IMR-90 (cell line): ENCODE results near the gene CD9. TPM values are rescaled to one million over a fixed set of nuclear protein-coding genes. Genes with fewer than 3 reads are reported as not detected.

ENCODE experiments used
- ATAC-seq: fragments of 200-7000 bp; cut with Tn5 transposase; 2 replicates; pipeline ENCODE4 v1.9.1; 2020; ENCODE audit warnings: low read depth, mild to moderate bottlenecking, moderate library complexity
- BruUV-seq: library from RNA; stranded (reverse); fragments of 400-500 nt; replicated peaks from 2 replicates; lab custom pipeline; 2021; lab: Mats Ljungman, UMichigan
- CTCF ChIA-PET: fragments of 300-600 bp; formaldehyde crosslinking; extraction: SDS; loops from one replicate; lab custom pipeline; 2021; ENCODE audit warnings: antibody characterized with exemption; lab: Yijun Ruan, JAX
- POLR2A ChIA-PET: fragments of 300-600 bp; sonication (Branson Sonifier 250); formaldehyde crosslinking; loops from one replicate; lab custom pipeline; 2022; ENCODE audit warnings: antibody characterized with exemption; ENCODE audit not compliant: unreplicated experiment; lab: Charles Lee
- DNase-seq: peaks from one replicate; pipeline ENCODE4 v3.0.0; 2013
- H2AFZ ChIP-seq: replicated peaks from 2 replicates; pipeline ENCODE3; 2013; ENCODE audit warnings: low read length, mild to moderate bottlenecking; ENCODE audit not compliant: poor library complexity
- H2AK5ac ChIP-seq: 2 replicates; pipeline ENCODE4 v1.6.1; 2013; ENCODE audit warnings: low read depth, low read length, inconsistent platforms
- H2AK9ac ChIP-seq: replicated peaks from 2 replicates; pipeline ENCODE3; 2013; ENCODE audit warnings: mild to moderate bottlenecking, low read depth, low read length, moderate library complexity; ENCODE audit not compliant: poor library complexity
- H2BK120ac ChIP-seq: 2 replicates; pipeline ENCODE4 v1.6.1; 2013; ENCODE audit warnings: low read depth, low read length, inconsistent platforms
- H2BK15ac ChIP-seq: 3 replicates; pipeline ENCODE4 v1.6.1; 2013; ENCODE audit warnings: low read depth, low read length, inconsistent platforms
- H2BK20ac ChIP-seq: 2 replicates; pipeline ENCODE4 v1.6.1; 2013; ENCODE audit warnings: low read depth, mild to moderate bottlenecking, inconsistent platforms, low read length, moderate library complexity
- H2BK5ac ChIP-seq: 2 replicates; pipeline ENCODE4 v1.6.1; 2013; ENCODE audit warnings: mild to moderate bottlenecking, low read depth, low read length, inconsistent platforms; ENCODE audit not compliant: poor library complexity, severe bottlenecking
- H3K14ac ChIP-seq: replicated peaks from 2 replicates; pipeline ENCODE4 v1.6.1; 2013; ENCODE audit warnings: low read depth, low read length, inconsistent platforms
- H3K18ac ChIP-seq: 2 replicates; pipeline ENCODE4 v1.6.1; 2013; ENCODE audit warnings: low read depth, low read length, control low read depth
- H3K23ac ChIP-seq: 2 replicates; pipeline ENCODE4 v1.6.1; 2013; ENCODE audit warnings: low read depth, low read length, inconsistent platforms
- H3K27ac ChIP-seq: 2 replicates; pipeline ENCODE4 v1.5.1; 2013; ENCODE audit warnings: mild to moderate bottlenecking, control low read depth, low read length; ENCODE audit not compliant: insufficient read depth
- H3K27me3 ChIP-seq: 2 replicates; pipeline ENCODE4 v1.6.1; 2013; ENCODE audit warnings: low read length; ENCODE audit not compliant: control insufficient read depth, insufficient read depth
- H3K36me3 ChIP-seq: 2 replicates; pipeline ENCODE4 v1.6.1; 2013; ENCODE audit warnings: low read length, mixed read lengths; ENCODE audit not compliant: control insufficient read depth, insufficient read depth
- H3K4ac ChIP-seq: 2 replicates; pipeline ENCODE4 v1.6.1; 2013; ENCODE audit warnings: low read depth, low read length, inconsistent platforms
- H3K4me1 ChIP-seq: 2 replicates; pipeline ENCODE4 v1.6.1; 2013; ENCODE audit warnings: low read length, mixed read lengths; ENCODE audit not compliant: control insufficient read depth, insufficient read depth
- H3K4me2 ChIP-seq: 2 replicates; pipeline ENCODE4 v1.6.1; 2013; ENCODE audit warnings: low read depth, mild to moderate bottlenecking, control low read depth, low read length, moderate library complexity
- H3K4me3 ChIP-seq: 2 replicates; pipeline ENCODE4 v1.5.1; 2013; ENCODE audit warnings: low read depth, mild to moderate bottlenecking, control low read depth, low read length, moderate library complexity; ENCODE audit not compliant: insufficient read depth
- H3K56ac ChIP-seq: 2 replicates; pipeline ENCODE4 v1.6.1; 2013; ENCODE audit warnings: low read length, inconsistent platforms; ENCODE audit not compliant: insufficient read depth; ENCODE audit errors: extremely low read depth
- H3K79me1 ChIP-seq, 2 experiments: 2 replicates each; pipeline ENCODE4 v1.6.1; 2013; ENCODE audit warnings: low read length in 2 of 2, inconsistent platforms in 1 of 2, low read depth in 1 of 2
- H3K9ac ChIP-seq: 2 replicates; pipeline ENCODE4 v1.6.1; 2013; ENCODE audit warnings: low read depth, low read length, control low read depth
- H3K9me1 ChIP-seq: 2 replicates; pipeline ENCODE4 v1.6.1; 2013; ENCODE audit warnings: low read length, inconsistent platforms; ENCODE audit not compliant: insufficient read depth
- H3K9me3 ChIP-seq: 2 replicates; pipeline ENCODE4 v1.6.1; 2013; ENCODE audit warnings: low read length; ENCODE audit not compliant: control insufficient read depth, insufficient read depth
- H4K20me1 ChIP-seq: 2 replicates; pipeline ENCODE4 v1.6.1; 2013; ENCODE audit warnings: low read length, inconsistent platforms; ENCODE audit not compliant: insufficient read depth
- H4K5ac ChIP-seq: 2 replicates; pipeline ENCODE4 v1.6.1; 2013; ENCODE audit warnings: mild to moderate bottlenecking, low read depth, low read length, control low read depth
- H4K8ac ChIP-seq, 2 experiments: 2 replicates each; pipeline ENCODE4 v1.6.1; 2013; ENCODE audit warnings: low read depth in 2 of 2, low read length in 2 of 2, control low read depth in 1 of 2, inconsistent platforms in 1 of 2
- H4K91ac ChIP-seq: 2 replicates; pipeline ENCODE4 v1.6.1; 2013; ENCODE audit warnings: low read depth, low read length, inconsistent platforms; ENCODE audit not compliant: insufficient read depth
- CEBPB ChIP-seq: IDR thresholded peaks from 2 replicates; pipeline ENCODE4 v1.6.1; 2012; ENCODE audit warnings: low read depth, low read length, improper control_type of control experiment
- CHD1 ChIP-seq: IDR thresholded peaks from 2 replicates; pipeline ENCODE4 v1.6.1; 2012; ENCODE audit warnings: low read depth, low read length, improper control_type of control experiment
- CTCF ChIP-seq: conservative IDR thresholded peaks from 2 replicates; pipeline ENCODE4 v1.5.1; 2012; ENCODE audit warnings: mild to moderate bottlenecking, low read depth, low read length, improper control_type of control experiment
- ELK1 ChIP-seq: fragments of 150-350 bp; IDR thresholded peaks from 2 replicates; pipeline ENCODE4 v1.6.1; 2016; ENCODE audit warnings: low read depth, mild to moderate bottlenecking, low read length, moderate library complexity, borderline replicate concordance
- FOS ChIP-seq: fragments of 150-350 bp; IDR thresholded peaks from 2 replicates; pipeline ENCODE4 v1.6.1; 2016; ENCODE audit warnings: low read depth, low read length
- MAFK ChIP-seq: IDR thresholded peaks from 2 replicates; pipeline ENCODE4 v1.6.1; 2012; ENCODE audit warnings: low read depth, low read length, improper control_type of control experiment
- MXI1 ChIP-seq: IDR thresholded peaks from 2 replicates; pipeline ENCODE4 v1.6.1; 2012; ENCODE audit warnings: low read depth, mild to moderate bottlenecking, low read length, moderate library complexity, borderline replicate concordance
- NFE2L2 ChIP-seq: fragments of 150-350 bp; IDR thresholded peaks from 2 replicates; pipeline ENCODE4 v1.6.1; 2016; ENCODE audit warnings: low read depth, mild to moderate bottlenecking, low read length
- RCOR1 ChIP-seq: IDR thresholded peaks from 2 replicates; pipeline ENCODE4 v1.6.1; 2012; ENCODE audit warnings: mild to moderate bottlenecking, low read length, improper control_type of control experiment; ENCODE audit not compliant: insufficient replicate concordance
- RFX5 ChIP-seq: IDR thresholded peaks from 2 replicates; pipeline ENCODE4 v1.8.0; 2012; ENCODE audit warnings: low read depth, mild to moderate bottlenecking, low read length, moderate library complexity
- WGBS, 2 experiments: methylation state at CpG; one replicate each; pipeline versions ENCODE4 v1.1.5 to v1.1.7; 2013; ENCODE audit warnings: missing lambda C conversion rate in 2 of 2; ENCODE audit not compliant: insufficient read length in 1 of 2; ENCODE audit errors: extremely low coverage in 2 of 2; 5-methylcytosine and 5-hydroxymethylcytosine counted together
- dilution Hi-C: fragments of 300-500 bp; cut with HindIII; formaldehyde crosslinking; loops from one replicate; pipeline ENCODE4 v1.14.3; 2018; ENCODE audit warnings: low sequenced_read_pairs; ENCODE audit not compliant: unreplicated experiment
- in situ Hi-C: fragments of 300-500 bp; cut with MboI; formaldehyde crosslinking; loops from 3 replicates; pipeline ENCODE4 v1.14.3; 2019; ENCODE audit warnings: low sequenced_read_pairs, inconsistent platforms, mixed read lengths
- intact Hi-C: fragments of 100-400 bp; cut with micrococcal nuclease; formaldehyde crosslinking; loops from 2 replicates; pipeline ENCODE4 v1.10.0; 2022
- polyA plus RNA-seq, 3 experiments: library from polyadenylated mRNA; depleted of rRNA; stranded (reverse); fragments of >200 nt; gene quantifications; 2 replicates each; pipeline ENCODE4 v1.2.3, GENCODE V29; 2012; ENCODE audit warnings: low replicate concordance in 1 of 3
- total RNA-seq: library from RNA; depleted of rRNA; stranded (reverse); fragments of >200 nt; gene quantifications from 2 replicates; pipeline ENCODE4 v1.2.3, GENCODE V29; 2012

Gene CD9
- total and polyA plus RNA-seq, 2 of the 4 experiments (the other 2 are of a cell fraction) = 48.8 to 70.9 TPM

- H2BK120ac ChIP-seq = no peak overlapping the region
- no peak overlapping the region for H4K5ac ChIP-seq
- ATAC-seq (peak; percentile 37), DNase-seq (no peak)
- no peak overlapping the region for H3K27ac ChIP-seq
- no peak overlapping the region for H3K4me3 ChIP-seq
- H2BK5ac ChIP-seq = no peak overlapping the region
- no peak overlapping the region for H2AK9ac ChIP-seq
- CTCF ChIA-PET = interaction anchor here (1.3 kb wide), 1 partner anchor 67 kb away, joined by 3 read pairs; no protein-coding TSS in a partner anchor
- no peak overlapping the region for H4K91ac ChIP-seq
- in situ Hi-C loops = no loop called here
- H4K20me1 ChIP-seq = no peaks in the 10 kb centered on the region
- BruUV-seq = no TSS peak
- POLR2A ChIA-PET = no interaction called here
- H3K9ac ChIP-seq = no peak overlapping the region
- no peak overlapping the region for H3K56ac ChIP-seq
- peaks cover 20% of the 10 kb centered on the region for H3K27me3 ChIP-seq
- H3K4me1 ChIP-seq = no peaks in the 10 kb centered on the region
- H3K9me1 ChIP-seq = no peaks in the 10 kb centered on the region
- no peak overlapping the region for H2AFZ ChIP-seq
- TF ChIP-seq MAFK (no peak), NFE2L2 (no peak), CTCF (no peak), MXI1 (no peak), CHD1 (no peak), FOS (no peak), RCOR1 (no peak), CEBPB (no peak), RFX5 (no peak), ELK1 (no peak)
- no peak overlapping the region for H3K14ac ChIP-seq
- H3K4ac ChIP-seq = no peak overlapping the region
- H2BK20ac ChIP-seq = no peak overlapping the region
- intact Hi-C loops = no loop called here
- H4K8ac ChIP-seq = no peak overlapping the region
- H3K79me1 ChIP-seq = no peaks in the 10 kb centered on the region
- no peak overlapping the region for H3K4me2 ChIP-seq
- no peak overlapping the region for H2BK15ac ChIP-seq
- no peaks in the 10 kb centered on the region for H3K9me3 ChIP-seq
- H3K23ac ChIP-seq = no peak overlapping the region
- H2AK5ac ChIP-seq = no peak overlapping the region
- H3K18ac ChIP-seq = no peak overlapping the region
- no peaks in the 10 kb centered on the region for H3K36me3 ChIP-seq
- dilution Hi-C loops = no loop called here
- WGBS, 2 experiments = no CpG with 5 or more reads among the region's 5 CpGs
These were observed 50.1 kb downstream of the CD9 start for GRCh38 chr12:6250343-6250742.
